NCI-H1092 treated with DMSO at 0.1 percent for 48 hours (cell line): ENCODE data around the gene ATXN7L1.
"Not testable (repeated sequence)": the region's sequence is repeated elsewhere in the genome, so short reads cannot be mapped to it uniquely, and the experiment has no call there.

Source experiments
- DNase-seq: peaks from one replicate; lab custom pipeline; 2025; lab: John Stamatoyannopoulos, UW

Gene ATXN7L1

DNA sequence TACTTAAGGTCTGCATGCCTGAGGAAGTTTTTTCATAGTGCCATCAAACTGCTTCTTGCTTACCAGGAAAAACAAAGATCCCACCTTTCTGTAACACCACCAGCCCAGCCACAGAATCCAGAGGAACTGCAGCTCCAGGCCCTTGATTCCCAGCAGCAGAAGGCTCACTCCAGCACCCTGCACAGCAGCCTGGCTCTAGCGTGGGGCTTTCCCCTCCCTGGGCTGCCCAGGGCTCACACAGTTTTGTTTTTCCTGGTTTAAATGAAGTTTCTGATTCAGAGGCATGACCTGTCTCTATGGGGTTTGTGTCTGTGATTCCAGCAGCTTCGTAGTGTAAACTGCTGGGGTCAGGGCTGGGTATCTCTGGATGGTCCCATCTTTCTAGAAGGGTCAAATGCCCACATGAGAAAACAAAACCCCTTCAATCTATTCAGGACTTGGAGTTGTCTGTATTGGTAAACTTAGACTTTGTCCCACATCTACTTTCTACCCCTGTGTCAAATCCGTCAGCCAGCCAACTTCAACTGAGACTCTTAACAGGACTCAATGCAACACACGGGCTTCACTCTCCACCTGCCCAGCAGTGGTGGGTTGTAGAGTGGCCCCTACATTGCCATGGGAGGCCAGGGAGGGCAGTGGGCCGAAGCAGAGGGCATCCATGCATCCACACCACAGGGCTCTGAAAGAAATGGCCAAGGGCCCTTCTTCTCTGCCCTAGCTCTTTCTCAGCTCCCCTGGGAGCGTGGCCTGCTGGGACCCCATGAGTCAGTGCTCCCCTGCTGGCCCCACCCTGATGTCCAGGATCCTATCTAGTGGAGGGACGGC is 73.6 kb downstream of the ATXN7L1 start:
- DNase-seq: no peak

DNA sequence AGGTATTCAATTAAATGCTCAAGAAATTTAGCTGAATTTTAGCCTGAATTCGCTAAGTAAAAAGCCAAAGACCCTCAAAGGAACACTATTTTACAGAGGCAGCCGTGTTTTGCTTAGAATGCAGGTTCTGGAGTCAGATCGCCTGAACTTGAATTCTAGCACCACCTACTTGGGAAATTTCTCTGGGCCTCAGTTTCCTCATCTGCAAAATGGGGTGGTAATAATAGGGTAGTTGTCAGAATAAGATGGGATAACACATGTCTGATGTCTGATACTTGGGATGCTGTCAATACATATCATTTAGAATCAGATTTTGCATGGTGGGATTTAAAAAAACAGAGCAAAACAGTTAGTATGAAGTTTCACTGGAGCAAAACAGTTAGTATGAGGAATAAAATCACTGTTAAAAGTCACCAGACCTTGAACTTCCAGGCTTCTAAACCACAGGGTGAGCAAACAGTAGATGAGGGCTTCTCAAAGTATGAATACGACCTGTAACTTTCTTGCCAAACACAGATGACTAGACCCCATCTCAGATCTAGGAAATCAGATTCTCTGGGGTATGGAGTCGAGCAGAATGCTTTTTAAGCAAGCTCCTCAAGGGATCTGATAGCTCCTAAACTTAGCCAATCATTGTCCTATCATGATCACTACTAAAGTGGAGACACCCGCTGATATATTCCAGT is 75.4 kb downstream of the ATXN7L1 start:
- no peak for DNase-seq

DNA sequence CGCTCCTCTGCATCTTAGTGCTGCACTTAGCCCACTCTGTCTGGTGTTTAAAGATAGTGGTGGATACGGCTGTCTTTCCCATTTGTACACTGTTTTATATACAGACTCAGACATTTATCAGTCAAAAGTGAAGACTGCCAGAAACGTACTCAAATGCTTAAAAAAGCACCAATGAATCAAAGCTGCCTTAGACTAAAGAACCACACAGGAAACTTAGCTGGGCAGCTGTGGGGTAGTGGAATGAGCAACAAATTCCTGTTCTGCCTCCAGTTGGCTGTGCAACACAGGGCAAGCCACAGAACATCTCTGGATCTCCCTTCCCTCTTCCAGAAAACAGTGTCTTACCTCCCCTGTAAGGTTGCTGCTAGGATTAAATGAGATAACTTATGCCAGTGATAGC is 76.0 kb downstream of the ATXN7L1 start:
- DNase-seq: no peak

DNA sequence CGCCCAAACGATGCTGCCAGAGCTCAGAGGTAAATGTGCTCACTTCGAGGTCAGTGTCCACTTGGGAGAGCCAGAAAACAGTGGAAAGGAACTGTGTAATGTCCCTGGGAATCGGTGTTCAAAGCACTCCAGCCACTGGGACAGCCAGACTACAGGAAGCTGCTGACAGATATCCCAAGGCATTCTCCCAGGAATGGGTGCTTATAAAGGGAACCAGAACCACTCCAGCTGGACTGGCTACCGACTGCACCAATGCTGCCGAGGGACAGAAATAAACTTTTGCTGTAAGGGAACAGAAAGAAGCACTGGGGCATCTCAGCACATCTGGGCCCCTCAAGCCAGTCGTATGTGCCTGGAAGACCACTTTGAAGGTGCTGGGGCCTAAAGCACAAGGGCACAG is 76.7 kb downstream of the ATXN7L1 start:
- no peak for DNase-seq

DNA sequence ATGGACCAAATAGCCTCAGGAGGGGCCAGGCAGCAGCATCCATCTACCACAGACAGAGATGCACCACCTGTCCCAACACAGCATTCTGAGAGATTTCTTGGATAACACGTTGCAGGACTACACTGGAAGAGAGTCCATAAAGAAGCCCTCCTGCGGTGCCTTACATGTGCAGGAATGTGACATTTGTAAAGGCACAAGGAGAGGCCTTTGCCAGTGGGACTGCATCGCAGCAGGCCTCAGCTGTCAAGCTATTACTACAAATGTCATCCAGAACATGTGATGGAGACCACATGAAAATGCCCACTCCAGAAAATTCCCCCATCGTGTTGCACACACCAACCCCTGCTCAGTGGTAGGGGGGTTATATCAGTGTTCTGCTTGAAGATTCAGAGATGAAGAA is 77.4 kb downstream of the ATXN7L1 start:
- DNase-seq: no peak

DNA sequence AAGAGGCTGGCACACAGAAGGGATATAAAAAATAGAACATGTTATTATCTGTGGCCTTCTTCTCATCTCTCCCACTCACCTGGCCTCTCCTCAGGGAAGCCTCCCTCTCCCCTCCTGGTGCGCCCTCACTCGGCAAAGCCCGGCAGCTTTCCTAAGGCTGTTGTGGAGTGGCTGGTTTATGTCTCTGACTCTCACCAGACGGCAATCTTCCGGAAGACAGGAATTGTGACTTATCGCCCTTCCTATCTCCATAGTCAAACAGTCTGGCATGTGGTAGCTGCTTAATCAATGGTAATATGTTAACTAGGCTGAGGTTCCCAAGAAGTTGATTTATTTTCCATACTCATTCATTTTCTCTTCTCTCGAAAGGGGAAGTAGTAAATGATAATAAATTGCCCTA is 78.7 kb downstream of the ATXN7L1 start:
- DNase-seq: no peak

DNA sequence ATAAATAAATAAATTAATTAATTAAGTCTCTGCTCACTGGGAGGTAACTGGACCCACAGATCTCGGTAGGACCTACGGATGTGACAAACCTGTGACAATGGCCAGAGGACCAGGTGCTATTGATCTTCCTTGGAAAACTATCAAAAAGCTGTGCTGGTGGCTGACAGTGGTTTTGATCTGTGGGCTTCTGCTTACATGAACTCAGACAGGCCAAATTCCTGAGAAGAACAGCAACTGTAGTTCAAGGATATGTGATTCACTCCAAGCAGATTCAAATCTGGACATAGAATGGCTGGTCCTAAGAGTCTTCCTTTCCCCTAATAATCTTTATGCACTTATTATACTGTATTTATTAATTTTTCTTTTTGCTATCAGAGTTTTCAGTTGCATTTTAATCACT is 80.0 kb downstream of the ATXN7L1 start:
- DNase-seq: no peak

DNA sequence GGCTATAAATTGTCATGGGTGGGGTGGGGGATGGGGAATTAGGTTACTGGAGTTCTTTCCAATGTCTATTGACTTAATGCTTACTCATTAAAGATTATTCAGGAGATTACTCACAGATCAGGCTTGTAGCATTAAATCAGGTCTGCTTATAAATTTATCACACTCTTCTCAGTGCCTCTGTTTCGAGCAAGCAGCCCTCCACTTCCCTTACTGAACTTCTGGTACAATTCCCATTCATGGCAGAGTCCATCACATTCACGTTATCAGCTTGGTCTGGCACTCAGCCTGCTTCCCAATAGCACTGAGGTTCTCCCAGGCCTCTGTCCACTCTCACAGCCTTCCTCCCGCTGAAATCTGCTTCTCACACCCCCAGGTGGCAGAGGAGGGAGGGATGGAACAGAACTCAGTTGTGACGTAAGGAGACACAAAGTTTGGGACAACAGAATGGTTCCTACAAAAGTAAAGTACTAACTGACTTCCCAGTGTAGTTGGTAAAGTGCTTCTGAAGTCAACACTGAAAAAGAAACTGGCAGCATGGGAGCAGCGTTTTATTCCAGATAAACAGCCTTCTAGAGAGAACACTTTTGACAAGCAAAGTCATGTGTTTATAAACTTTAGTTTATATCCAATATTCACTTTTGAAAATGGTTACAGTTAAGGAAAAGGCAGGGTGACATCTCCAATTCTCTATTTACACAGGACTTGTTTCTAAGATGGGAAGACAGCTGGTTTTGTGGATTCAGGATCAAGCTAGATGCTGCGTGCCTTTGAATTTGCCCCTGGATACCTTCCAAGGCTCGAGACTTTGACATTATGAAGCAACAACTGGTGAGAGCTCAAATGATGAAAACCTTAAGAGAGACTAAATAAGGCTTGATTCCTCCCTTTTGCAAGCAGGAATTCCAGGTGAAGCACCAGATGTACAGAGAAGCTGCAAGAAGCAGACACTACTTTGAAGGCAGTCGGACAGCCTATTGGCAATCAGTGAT is 81.4 kb downstream of the ATXN7L1 start:
- DNase-seq: no peak

DNA sequence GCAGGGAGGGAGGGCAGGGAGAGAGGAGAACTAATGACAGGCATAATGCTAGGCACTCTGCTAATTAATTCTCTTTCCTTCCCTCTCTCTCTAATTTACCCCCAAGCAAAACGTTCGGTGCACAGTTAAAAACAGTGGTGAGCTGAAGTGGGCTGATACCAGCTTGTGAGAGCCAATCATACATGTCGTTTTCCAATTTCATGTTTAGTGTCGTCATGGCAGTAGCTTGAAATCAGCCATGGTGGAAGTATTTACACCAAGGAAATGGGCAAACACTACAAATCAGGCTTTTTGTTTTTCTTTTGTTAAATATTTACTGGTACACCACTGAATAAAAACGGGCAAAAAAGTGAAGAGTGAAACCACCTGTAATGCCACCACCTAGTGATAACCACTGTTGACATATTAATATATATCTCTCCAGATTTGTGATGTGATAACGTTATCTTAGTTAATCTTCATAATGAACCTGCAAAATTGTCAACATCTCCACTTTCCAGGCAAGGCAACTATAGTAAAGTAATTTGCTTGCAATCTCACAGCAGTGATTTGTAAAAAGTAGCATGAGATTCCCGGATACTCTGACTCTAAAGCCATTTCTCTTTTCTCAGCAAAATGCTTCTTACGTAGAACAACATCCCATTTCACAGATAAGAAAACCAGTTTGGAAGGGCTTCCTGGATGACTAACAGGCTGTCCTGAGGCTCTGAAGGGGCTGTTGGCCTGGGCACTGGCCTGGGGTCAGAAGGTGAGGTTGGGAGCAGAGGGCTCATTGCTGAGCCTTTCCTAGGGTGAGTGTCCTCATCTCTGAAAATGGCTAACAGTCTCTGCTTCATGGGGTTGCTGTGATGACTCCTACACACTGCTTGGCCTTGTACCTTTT is 83.7 kb downstream of the ATXN7L1 start:
- no peak for DNase-seq

DNA sequence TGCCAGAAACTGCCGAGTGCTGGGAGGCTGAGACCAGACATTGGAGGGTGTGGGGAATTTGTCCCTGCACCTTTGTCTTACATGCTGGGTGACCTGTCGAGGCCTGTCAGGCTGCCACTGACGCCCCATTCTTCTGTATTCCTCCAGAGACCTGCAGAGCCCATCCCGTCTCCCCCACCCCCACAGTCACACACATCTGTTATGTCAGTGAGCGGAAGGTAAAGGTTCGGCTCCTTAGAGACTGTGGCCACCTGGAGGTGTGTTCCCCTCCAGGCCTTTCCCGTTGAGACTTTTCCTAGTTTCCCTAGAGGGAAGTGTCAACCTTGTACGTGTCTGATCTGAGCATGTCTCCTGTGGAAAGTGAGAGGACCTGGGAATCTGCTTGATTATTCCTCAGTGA is 84.5 kb downstream of the ATXN7L1 start:
- no peak for DNase-seq

DNA sequence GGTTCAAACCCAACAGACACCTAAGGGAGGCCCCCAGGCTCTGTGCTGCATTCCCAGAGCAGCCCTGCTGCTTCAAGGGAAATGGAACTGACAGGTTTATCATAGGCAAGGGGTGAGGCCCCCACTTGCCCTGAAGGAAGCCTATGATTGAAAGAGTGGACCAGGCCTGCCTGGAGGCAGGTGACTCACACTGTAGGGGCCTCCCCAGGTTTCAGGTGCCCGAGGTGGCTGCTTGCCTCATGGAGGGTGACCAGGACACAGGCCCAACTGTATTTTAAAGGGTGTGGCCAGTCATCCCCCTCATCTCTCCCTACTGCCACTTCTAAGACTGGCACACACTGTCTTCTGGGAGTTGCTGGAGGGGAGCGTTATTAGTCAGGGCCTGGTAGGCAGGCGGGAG is 85.4 kb downstream of the ATXN7L1 start:
- no peak for DNase-seq

DNA sequence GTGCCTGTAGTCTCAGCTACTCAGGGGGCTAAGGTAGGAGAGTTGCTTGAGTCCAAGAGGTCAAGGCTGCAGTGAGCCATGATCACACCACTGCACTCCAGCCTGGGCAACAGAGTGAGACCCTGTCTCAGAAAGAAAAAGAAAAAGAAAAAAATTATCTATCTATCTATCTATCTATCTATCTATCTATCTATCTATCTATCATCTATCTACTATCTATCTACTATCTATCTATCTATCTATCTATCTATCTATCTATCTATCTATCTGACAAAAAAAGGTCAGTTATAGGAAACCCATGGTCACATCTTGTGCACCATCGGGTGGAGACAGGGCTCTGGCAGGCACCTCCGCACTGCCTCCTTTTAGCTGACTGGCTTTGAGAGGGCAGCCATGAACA is 85.9 kb downstream of the ATXN7L1 start:
- not testable (repeated sequence) for DNase-seq

DNA sequence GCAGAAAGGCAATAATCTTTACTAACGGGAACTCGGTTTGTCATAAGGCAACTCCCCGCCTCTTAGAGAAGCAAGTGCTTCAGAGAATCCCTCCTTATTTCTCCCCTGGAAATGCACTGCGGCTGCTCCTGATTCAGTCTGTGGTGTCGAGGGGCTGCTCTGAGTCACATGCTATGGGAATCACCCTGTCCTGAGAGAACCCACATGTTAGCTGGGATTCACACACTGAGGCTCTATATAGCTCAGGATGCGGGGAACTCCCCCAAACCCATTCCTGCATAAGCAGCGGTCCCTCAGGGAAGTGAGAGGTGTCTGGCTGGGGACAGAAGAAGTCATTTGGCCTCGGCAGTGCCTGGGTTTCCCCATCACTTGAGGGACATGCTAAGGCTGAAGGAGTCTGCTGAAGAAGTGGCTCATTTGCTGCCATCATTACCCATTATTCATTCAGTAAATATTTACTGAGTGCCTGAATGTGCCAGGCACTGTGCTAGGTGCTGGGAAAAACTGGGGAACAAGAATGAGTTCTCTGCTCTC is 87.5 kb downstream of the ATXN7L1 start:
- DNase-seq: no peak

DNA sequence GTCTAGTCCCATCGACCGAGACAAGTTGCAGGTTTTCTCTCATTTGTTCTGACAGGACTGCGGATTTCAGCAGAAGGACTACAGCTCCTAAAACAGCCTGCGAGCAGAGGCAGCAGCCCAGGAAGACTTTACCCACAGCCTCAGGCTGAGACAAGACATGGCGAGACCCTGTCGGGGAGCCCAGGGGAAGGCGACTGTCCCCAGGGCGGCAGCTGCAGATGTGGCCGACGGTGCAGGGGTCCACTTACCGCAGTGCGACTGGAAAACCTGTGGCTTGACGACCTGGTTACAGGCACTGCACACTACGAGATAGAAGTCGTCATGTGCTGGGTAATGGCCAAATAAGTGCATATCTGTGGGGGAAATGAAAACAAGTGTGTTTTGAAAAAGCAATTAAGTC is 88.0 kb downstream of the ATXN7L1 start:
- no peak for DNase-seq

DNA sequence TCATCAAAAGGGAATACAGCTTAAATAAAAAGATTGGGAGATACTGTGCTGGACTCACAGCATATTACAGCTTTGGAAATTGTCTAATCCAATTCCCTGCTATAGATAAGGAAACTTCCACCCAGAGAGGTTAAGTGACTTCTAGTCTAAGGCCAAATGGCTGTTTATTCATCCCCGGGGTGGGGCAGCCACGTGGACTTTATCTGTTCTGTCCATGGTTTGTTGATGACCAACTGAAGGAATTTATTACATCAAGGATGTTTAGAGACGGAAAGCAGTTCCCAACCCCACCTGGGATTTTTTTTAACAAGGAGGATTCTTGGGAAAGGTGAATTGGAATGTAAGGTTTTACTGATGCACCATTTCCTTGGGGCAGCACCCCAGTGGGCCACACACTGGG is 88.6 kb downstream of the ATXN7L1 start:
- DNase-seq: no peak

DNA sequence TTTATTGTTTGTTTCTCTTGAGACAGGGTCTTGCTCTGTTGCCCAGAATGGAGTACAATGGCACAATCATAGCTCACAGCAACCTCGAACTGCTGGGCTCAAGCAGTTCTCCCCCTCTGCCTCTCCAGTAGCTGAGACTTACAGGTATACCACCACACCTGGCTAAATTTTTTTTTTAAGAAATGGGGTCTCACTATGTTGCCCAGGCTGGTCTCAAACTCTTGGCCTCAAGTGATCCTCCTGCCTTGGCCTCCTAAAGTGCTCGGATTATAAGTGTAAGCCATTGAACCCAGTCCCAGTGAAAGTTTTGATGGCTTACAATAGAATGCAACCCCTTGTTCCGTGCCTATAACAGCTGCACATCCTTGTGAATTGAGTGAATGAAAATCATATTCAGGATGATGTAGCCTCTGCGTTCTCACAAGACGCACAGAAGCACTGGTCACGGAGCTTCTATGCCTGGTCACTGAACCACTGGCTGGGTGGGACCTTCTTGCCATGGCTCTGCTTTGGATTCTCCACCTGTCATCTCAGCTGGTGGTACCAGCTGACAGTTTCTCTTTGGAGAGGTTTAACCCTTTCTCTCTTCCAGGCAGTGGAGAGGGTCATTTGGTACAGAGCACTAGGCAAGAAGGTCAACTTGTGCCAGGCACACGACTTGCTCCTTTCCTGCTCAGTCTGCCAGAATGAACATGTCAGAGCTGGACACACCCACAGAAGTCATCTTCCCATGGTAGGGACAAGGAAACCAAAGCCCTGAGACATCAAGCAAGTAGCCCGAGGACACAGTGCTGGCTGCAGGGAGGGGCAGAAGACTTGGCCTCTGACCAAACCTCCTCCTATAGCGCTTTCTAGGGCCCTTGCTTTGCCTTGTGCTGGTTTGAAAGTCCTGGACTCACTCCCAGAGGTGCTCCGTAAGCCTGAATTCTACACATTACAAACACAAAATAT is 89.6 kb downstream of the ATXN7L1 start:
- DNase-seq: no peak

DNA sequence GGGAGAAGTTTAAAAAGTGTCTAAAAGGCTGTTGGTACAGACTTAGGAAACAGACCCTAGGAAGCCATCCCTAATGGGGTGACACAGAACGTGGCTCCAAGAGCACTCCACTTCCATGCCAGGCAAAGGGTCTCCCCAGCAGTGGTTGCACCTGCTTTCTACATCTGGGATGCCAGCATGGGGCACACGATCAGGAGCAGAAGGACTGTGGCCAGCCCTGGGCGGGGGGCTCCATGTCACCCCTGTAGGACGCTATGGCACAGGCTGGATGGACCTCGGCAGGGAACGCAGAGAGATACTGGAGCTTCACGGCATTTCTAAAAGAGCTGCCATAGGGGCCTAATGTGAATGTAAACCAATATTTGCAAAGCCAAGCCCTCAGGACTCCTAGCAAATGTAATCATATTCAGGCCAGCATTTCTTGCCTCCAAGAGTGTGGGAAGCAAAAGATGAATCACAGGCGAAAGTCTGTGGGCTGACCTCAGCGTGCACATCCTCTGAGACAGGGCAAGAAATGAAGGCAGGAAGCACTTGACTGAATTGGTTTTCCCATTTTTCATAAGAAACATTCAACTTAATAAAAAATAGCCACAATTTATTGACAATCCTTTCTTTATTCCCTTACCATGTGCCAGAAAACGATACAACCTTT is 93.9 kb downstream of the ATXN7L1 start:
- no peak for DNase-seq

DNA sequence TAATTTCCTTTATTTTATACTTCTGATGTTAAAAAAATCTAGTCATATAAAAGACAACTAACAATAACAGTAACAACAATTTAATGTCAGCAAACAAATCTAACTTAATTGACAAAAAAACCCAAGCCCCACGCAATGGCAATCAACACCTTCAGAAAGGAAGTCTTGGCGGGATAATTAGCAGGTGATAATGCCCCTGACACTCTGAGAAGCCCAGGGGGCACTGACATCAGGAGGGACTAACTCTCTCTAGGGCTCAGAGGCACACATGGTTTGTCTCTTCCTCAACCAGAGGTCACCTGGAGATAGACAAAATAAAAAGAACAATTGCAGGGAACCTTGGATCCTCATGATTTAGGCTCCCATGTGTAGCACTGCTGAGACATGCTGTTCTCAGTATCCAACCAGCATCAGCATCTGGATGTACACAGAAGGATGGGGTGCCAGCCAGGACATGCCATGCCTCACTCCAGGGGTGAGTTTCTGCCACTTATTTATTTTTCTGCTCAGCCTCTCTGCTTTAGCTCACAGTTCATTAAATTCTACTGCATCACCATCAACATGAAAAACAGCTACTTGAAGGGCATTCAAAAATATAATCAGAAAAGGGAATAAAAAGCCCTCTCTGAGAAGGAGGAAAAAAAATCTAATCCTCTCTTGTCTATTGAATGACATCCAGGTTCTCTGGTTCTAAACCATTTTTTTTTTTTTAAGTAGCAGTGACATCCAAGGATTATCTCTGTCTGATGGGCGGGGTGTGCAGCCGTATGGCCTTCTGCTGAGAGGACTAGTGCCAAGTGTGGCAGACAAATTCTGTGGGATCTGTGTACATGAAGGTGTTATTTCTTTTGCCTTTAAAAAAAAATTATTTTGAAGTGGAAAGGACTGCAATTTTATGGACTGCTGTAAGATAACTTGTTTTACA is 96.3 kb downstream of the ATXN7L1 start:
- DNase-seq: no peak
